Keratinocyte (primary cell): ENCODE measurements around the gene CACNB2.

Source experiments
- CTCF ChIP-seq, 3 experiments: IDR thresholded peaks in 1 of 3; conservative IDR thresholded peaks in 1 of 3; optimal IDR thresholded peaks in 1 of 3; 2 replicates in 2 of 3; 3 replicates in 1 of 3; pipeline versions ENCODE3 to v1.5.1; 2011; ENCODE audit warnings: low read length in 3 of 3, mild to moderate bottlenecking in 3 of 3, moderate library complexity in 2 of 3, control low read depth in 1 of 3, inconsistent platforms in 1 of 3; ENCODE audit not compliant: insufficient read depth in 2 of 3; ENCODE audit errors: extremely low read depth in 1 of 3
- EZH2 ChIP-seq: IDR thresholded peaks from one replicate; pipeline ENCODE4 v1.6.1; 2012; ENCODE audit warnings: inconsistent platforms, mild to moderate bottlenecking, low read length, moderate library complexity

GRCh38 chr10:18312374-18313139 lies 172.3 kb downstream of the CACNB2 start:
- peak; percentile 31 to 40 (median 38) for TF ChIP-seq CTCF (optimal IDR thresholded peaks at IDR 0.05 in 1 of 3, IDR thresholded peaks at IDR 0.05 in 1 of 3, conservative IDR thresholded peaks at IDR 0.05 in 1 of 3; ENCODE audit: extremely low read depth in 1 of 3, insufficient read depth in 2 of 3, low read length in 3 of 3)
- TF ChIP-seq EZH2 = no peak
